Neural progenitor cell (in vitro differentiated cells): ENCODE results near the gene ISCA2. TPM values are rescaled to one million over a fixed set of nuclear protein-coding genes. Genes with fewer than 3 reads are reported as not detected.
A peak's percentile ranks its signal among the peaks of the same experiment; 100 is the strongest.

Experiments used
- DNase-seq: peaks from one replicate; pipeline ENCODE4 v3.0.0-alpha.2; 2016; ENCODE audit warnings: low spot score
- H2AFZ ChIP-seq: fragments of 200-600 bp; sonication (generic); replicated peaks from 2 replicates; pipeline ENCODE4 v1.6.1; 2016; ENCODE audit warnings: antibody characterized with exemption
- H3F3A ChIP-seq: fragments of 200-600 bp; sonication (generic); 2 replicates; pipeline ENCODE4 v1.6.1; 2016; ENCODE audit warnings: antibody characterized with exemption, low read depth
- H3K27ac ChIP-seq: fragments of 200-600 bp; sonication (generic); 2 replicates; pipeline ENCODE4 v1.5.1; 2016; ENCODE audit warnings: mild to moderate bottlenecking
- H3K27me3 ChIP-seq: fragments of 200-600 bp; sonication (generic); 2 replicates; pipeline ENCODE4 v1.6.1; 2016; ENCODE audit warnings: mild to moderate bottlenecking, moderate library complexity
- H3K36me3 ChIP-seq: fragments of 200-600 bp; sonication (generic); 2 replicates; pipeline ENCODE4 v1.5.1; 2016
- H3K4me1 ChIP-seq: fragments of 200-600 bp; sonication (generic); 2 replicates; pipeline ENCODE4 v1.6.1; 2016; ENCODE audit warnings: mixed run types
- H3K4me2 ChIP-seq: fragments of 200-600 bp; sonication (generic); 2 replicates; pipeline ENCODE4 v1.6.1; 2016
- H3K4me3 ChIP-seq: fragments of 200-600 bp; sonication (generic); 2 replicates; pipeline ENCODE4 v1.5.1; 2016
- H3K79me2 ChIP-seq: fragments of 200-600 bp; sonication (generic); 2 replicates; pipeline ENCODE4 v1.6.1; 2016; ENCODE audit warnings: low read depth
- H3K9ac ChIP-seq: fragments of 200-600 bp; sonication (generic); 2 replicates; pipeline ENCODE4 v1.6.1; 2016
- H3K9me3 ChIP-seq: fragments of 200-600 bp; sonication (generic); 2 replicates; pipeline ENCODE4 v1.5.1; 2016; ENCODE audit warnings: low read depth
- H4K20me1 ChIP-seq: fragments of 200-600 bp; sonication (generic); 2 replicates; pipeline ENCODE4 v1.6.1; 2016; ENCODE audit warnings: low read depth
- H3K27ac Mint-ChIP-seq: 3 replicates; pipeline ENCODE4 v1.8.0; 2021; ENCODE audit warnings: mixed read lengths
- H3K27me3 Mint-ChIP-seq: 2 replicates; pipeline ENCODE4 v1.8.0; 2022; ENCODE audit warnings: low read depth, mild to moderate bottlenecking, inconsistent platforms, moderate library complexity, mixed read lengths; ENCODE audit not compliant: insufficient read depth
- H3K36me3 Mint-ChIP-seq: 3 replicates; pipeline ENCODE4 v1.8.0; 2021; ENCODE audit warnings: mixed read lengths
- H3K4me1 Mint-ChIP-seq: 3 replicates; pipeline ENCODE4 v1.8.0; 2021; ENCODE audit warnings: mixed read lengths
- H3K4me3 Mint-ChIP-seq: 3 replicates; pipeline ENCODE4 v1.8.0; 2021; ENCODE audit warnings: mild to moderate bottlenecking, moderate library complexity, mixed read lengths
- H3K9me3 Mint-ChIP-seq: 3 replicates; pipeline ENCODE4 v1.8.0; 2020; ENCODE audit warnings: mixed read lengths
- EZH2 ChIP-seq: fragments of 200-600 bp; sonication (generic); IDR thresholded peaks from 2 replicates; pipeline ENCODE4 v1.6.1; 2017; ENCODE audit warnings: antibody characterized with exemption, mild to moderate bottlenecking, moderate library complexity
- EZH2phosphoT487 ChIP-seq: fragments of 200-600 bp; sonication (generic); IDR thresholded peaks from 2 replicates; pipeline ENCODE4 v1.6.1; 2017; ENCODE audit warnings: antibody characterized with exemption
- total RNA-seq: library from RNA; depleted of rRNA; stranded (reverse); fragments of >200 nt; gene quantifications from 2 replicates; pipeline ENCODE4 v1.2.3, GENCODE V29; 2015; ENCODE audit warnings: low replicate concordance
- TF ChIP-seq, protein P1 (sequence below): fragments of 200-600 bp; sonication (generic); IDR thresholded peaks from 2 replicates; pipeline ENCODE4 v1.5.1; 2017; ENCODE audit warnings: antibody characterized with exemption, mild to moderate bottlenecking

Gene ISCA2
- total RNA-seq, 1 donor from 2014 or later, result 45.5 TPM

DNA sequence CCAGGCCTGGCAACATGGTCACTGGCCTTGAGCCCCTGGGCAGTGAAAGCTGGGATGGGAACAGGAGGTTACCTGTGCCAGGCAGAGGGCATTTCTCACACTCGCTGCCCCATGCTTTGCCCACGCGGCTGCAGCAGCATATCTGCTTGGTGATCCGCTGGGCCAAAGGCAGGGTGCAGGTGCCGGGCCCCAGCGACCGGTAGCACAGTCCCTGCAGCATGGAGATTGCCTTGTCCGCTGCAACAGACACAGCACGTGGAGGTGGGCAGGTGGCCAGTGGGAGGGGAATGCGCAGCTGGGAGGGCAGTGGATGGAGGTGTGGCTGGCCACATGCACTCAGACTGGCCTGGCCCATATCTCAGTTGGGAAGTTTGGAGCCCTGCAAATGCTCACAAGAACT, 35.3 kb downstream of the ISCA2 start:
- Histone ChIP-seq H2AFZ (no peak overlapping the region), H3K9ac (no peak overlapping the region), H3K27ac (no peak overlapping the region), H3K4me1 (peaks cover 10% of the 10 kb centered on the region), H3K4me3 (no peak overlapping the region), H4K20me1 (no peaks in the 10 kb centered on the region), H3K36me3 (no peaks in the 10 kb centered on the region), H3K4me2 (no peak overlapping the region), H3K79me2 (no peaks in the 10 kb centered on the region), H3K9me3 (no peaks in the 10 kb centered on the region), H3F3A (no peaks in the 10 kb centered on the region), H3K27me3 (no peaks in the 10 kb centered on the region)
- H3K9me3 Mint-ChIP-seq, result no peaks in the 10 kb centered on the region
- H3K4me1 Mint-ChIP-seq, result peaks cover 4% of the 10 kb centered on the region
- no peak for TF ChIP-seq EZH2phosphoT487
- TF ChIP-seq EZH2, result no peak
- TF ChIP-seq, protein P1, sequence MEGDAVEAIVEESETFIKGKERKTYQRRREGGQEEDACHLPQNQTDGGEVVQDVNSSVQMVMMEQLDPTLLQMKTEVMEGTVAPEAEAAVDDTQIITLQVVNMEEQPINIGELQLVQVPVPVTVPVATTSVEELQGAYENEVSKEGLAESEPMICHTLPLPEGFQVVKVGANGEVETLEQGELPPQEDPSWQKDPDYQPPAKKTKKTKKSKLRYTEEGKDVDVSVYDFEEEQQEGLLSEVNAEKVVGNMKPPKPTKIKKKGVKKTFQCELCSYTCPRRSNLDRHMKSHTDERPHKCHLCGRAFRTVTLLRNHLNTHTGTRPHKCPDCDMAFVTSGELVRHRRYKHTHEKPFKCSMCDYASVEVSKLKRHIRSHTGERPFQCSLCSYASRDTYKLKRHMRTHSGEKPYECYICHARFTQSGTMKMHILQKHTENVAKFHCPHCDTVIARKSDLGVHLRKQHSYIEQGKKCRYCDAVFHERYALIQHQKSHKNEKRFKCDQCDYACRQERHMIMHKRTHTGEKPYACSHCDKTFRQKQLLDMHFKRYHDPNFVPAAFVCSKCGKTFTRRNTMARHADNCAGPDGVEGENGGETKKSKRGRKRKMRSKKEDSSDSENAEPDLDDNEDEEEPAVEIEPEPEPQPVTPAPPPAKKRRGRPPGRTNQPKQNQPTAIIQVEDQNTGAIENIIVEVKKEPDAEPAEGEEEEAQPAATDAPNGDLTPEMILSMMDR, result no peak
- H3K27ac Mint-ChIP-seq, result no peak overlapping the region
- H3K36me3 Mint-ChIP-seq, result no peaks in the 10 kb centered on the region
- no peak overlapping the region for H3K4me3 Mint-ChIP-seq
- H3K27me3 Mint-ChIP-seq, result peaks cover 5% of the 10 kb centered on the region
- DNase-seq, result no peak

GRCh38 chr14:74531006-74531405, 37.4 kb downstream of the ISCA2 start:
- Mint-ChIP-seq H3K36me3 (no peaks in the 10 kb centered on the region), H3K9me3 (no peaks in the 10 kb centered on the region), H3K4me3 (no peak overlapping the region), H3K4me1 (peaks cover 4% of the 10 kb centered on the region), H3K27ac (no peak overlapping the region), H3K27me3 (peaks cover 5% of the 10 kb centered on the region)
- Histone ChIP-seq H3K36me3 (no peaks in the 10 kb centered on the region), H3K4me2 (no peak overlapping the region), H3K4me1 (no peaks in the 10 kb centered on the region), H3F3A (no peaks in the 10 kb centered on the region), H3K4me3 (no peak overlapping the region), H4K20me1 (no peaks in the 10 kb centered on the region), H3K27me3 (no peaks in the 10 kb centered on the region), H3K79me2 (no peaks in the 10 kb centered on the region), H2AFZ (no peak overlapping the region), H3K27ac (no peak overlapping the region), H3K9ac (no peak overlapping the region), H3K9me3 (no peaks in the 10 kb centered on the region)
- TF ChIP-seq EZH2, result no peak
- TF ChIP-seq EZH2phosphoT487, result no peak
- TF ChIP-seq, protein P1, result no peak
- DNase-seq, result no peak

DNA sequence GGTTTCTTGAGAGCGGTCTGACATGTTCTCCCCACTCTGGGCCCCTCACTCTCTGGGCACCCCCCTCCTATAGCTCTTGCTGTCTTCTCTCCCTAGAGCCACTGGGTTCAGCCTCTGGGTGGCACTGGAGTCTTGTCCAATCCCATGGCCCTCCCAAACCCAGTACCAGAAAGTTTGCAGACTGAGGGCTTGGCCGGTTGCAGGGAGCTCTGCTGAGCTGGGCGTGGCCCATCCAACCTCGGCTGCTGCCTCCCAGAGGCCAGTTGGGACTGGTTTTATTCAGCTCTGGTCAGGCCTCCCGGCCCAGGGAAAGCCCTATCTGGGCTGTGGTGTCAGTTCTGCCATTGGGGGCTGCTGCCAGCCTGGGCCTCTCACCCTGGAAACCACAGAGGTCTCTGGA, 37.9 kb downstream of the ISCA2 start:
- Mint-ChIP-seq H3K27ac (peak overlapping the region; percentile 79), H3K36me3 (no peaks in the 10 kb centered on the region), H3K4me1 (peaks cover 4% of the 10 kb centered on the region), H3K9me3 (no peaks in the 10 kb centered on the region), H3K4me3 (no peak overlapping the region), H3K27me3 (peaks cover 5% of the 10 kb centered on the region)
- Histone ChIP-seq H3K9ac (no peak overlapping the region), H3K4me1 (no peaks in the 10 kb centered on the region), H3K79me2 (no peaks in the 10 kb centered on the region), H2AFZ (peak overlapping the region; percentile 30), H3K27ac (no peak overlapping the region), H3K4me2 (no peak overlapping the region), H3K4me3 (no peak overlapping the region), H3K27me3 (no peaks in the 10 kb centered on the region), H3K36me3 (no peaks in the 10 kb centered on the region), H3F3A (no peaks in the 10 kb centered on the region), H4K20me1 (no peaks in the 10 kb centered on the region), H3K9me3 (no peaks in the 10 kb centered on the region)
- TF ChIP-seq EZH2, result no peak
- TF ChIP-seq, protein P1, result peak; percentile 26
- DNase-seq, result peak; percentile 70
